Suprapubic skin (tissue), 4 donors: ENCODE data around the gene KCNG1. TPM values are rescaled to one million over a fixed set of nuclear protein-coding genes. Genes with fewer than 3 reads are reported as not detected.

Source experiments
- DNase-seq, 2 donors: peaks; one replicate each; pipeline ENCODE4 v3.0.0-alpha.2; 2019; ENCODE audit warnings: low spot score in 2 of 2
- H3K27ac ChIP-seq: fragments of 200-600 bp; sonication (generic); one replicate; pipeline ENCODE4 v1.5.1; 2019
- H3K27me3 ChIP-seq: fragments of 200-600 bp; sonication (generic); one replicate; pipeline ENCODE4 v1.5.1; 2019
- H3K36me3 ChIP-seq: fragments of 200-600 bp; sonication (generic); one replicate; pipeline ENCODE4 v1.5.1; 2019
- H3K4me1 ChIP-seq: fragments of 200-600 bp; sonication (generic); one replicate; pipeline ENCODE4 v1.5.1; 2019
- H3K4me3 ChIP-seq: fragments of 200-600 bp; sonication (generic); one replicate; pipeline ENCODE4 v1.5.1; 2019; ENCODE audit warnings: mild to moderate bottlenecking
- H3K9me3 ChIP-seq: fragments of 200-600 bp; sonication (generic); one replicate; pipeline ENCODE4 v1.5.1; 2019
- EP300 ChIP-seq: sonication (generic); formaldehyde crosslinking; IDR thresholded peaks from one replicate; pipeline ENCODE4 v1.6.1; 2017; ENCODE audit warnings: antibody characterized with exemption
- POLR2A ChIP-seq, 2 donors: fragments of 450-650 bp; IDR thresholded peaks; one replicate each; pipeline ENCODE4 v1.6.1; 2017; ENCODE audit warnings: antibody characterized with exemption in 2 of 2, mild to moderate bottlenecking in 2 of 2, moderate library complexity in 2 of 2
- POLR2AphosphoS5 ChIP-seq, 3 donors: sonication (generic); formaldehyde crosslinking; IDR thresholded peaks; one replicate each; pipeline ENCODE4 v1.6.1; 2017; ENCODE audit warnings: antibody characterized with exemption in 3 of 3
- WGBS: methylation state at CpG from one replicate; pipeline ENCODE4 v1.1.5; 2018; 5-methylcytosine and 5-hydroxymethylcytosine counted together
- total RNA-seq, 4 donors: library from RNA; depleted of rRNA; stranded (reverse); fragments of >200 nt; gene quantifications; one replicate each; pipeline ENCODE4 v1.1.0, GENCODE V29; 2016
- TF ChIP-seq, protein P1 (sequence below), 2 donors: fragments of 200-600 bp in 1 of 2; fragments of 450-650 bp in 1 of 2; sonication (generic) in 1 of 2; IDR thresholded peaks; one replicate each; pipeline ENCODE4 v1.5.1; 2016 to 2019; ENCODE audit warnings: antibody characterized with exemption in 2 of 2, mild to moderate bottlenecking in 1 of 2, moderate library complexity in 1 of 2

KCNG1 gene, protein sequence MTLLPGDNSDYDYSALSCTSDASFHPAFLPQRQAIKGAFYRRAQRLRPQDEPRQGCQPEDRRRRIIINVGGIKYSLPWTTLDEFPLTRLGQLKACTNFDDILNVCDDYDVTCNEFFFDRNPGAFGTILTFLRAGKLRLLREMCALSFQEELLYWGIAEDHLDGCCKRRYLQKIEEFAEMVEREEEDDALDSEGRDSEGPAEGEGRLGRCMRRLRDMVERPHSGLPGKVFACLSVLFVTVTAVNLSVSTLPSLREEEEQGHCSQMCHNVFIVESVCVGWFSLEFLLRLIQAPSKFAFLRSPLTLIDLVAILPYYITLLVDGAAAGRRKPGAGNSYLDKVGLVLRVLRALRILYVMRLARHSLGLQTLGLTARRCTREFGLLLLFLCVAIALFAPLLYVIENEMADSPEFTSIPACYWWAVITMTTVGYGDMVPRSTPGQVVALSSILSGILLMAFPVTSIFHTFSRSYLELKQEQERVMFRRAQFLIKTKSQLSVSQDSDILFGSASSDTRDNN
- total RNA-seq: 1 to 10 TPM in 2 of 4 donors, under 1 TPM in 2; 0.26 to 1.2 (median 1.0) TPM

DNA sequence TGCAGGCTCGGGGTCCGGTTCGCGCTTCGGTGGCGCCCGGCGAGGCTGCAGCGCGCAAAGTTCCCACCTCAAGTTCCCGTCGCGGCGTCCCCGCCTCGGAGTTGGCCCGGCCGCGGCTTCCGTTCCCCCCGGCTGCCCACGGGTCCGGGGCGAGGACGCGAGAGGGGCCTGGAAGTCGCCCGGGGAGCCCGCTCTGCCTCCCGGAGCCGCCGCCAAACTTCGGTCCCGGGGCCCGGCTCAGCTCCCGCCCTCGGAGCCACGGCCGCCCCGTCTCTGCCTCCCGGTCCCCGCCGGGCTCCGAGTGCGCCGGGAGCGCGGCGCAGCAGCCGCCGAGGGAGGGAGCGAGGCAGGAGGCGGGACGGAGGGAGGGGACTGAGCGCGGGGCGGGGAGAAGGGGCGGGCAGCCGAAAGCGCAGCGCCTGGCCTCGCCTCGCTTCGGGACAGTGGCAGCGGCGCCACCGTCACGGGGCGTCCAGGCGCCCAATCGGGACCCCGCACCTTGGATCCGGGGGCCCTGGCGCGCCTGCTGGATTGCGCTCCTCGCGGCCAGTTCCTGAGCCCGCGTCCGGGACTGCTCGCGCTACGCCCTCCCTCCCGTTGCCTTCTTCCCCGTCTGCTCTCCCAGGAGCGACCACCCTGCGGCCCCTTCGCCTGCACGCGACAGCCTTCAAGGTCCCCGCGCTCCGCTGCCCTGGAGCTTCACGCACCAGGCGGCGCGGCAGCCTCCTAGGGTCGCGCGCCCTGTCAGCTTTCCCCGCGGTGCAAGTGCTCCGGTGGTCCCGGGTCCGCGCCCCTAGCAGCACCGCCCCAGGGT, at the start of gene KCNG1:
TSS of gene KCNG1 (minus strand) at position 305 of the 814 bp plus-strand sequence. CDS start 12,769 bp downstream, outside the sequence.
- TF ChIP-seq EP300 (no peak), POLR2AphosphoS5 (IDR thresholded peaks at IDR 0.05) (no peak), POLR2A (IDR thresholded peaks at IDR 0.05) (no peak)
- TF ChIP-seq, protein P1, sequence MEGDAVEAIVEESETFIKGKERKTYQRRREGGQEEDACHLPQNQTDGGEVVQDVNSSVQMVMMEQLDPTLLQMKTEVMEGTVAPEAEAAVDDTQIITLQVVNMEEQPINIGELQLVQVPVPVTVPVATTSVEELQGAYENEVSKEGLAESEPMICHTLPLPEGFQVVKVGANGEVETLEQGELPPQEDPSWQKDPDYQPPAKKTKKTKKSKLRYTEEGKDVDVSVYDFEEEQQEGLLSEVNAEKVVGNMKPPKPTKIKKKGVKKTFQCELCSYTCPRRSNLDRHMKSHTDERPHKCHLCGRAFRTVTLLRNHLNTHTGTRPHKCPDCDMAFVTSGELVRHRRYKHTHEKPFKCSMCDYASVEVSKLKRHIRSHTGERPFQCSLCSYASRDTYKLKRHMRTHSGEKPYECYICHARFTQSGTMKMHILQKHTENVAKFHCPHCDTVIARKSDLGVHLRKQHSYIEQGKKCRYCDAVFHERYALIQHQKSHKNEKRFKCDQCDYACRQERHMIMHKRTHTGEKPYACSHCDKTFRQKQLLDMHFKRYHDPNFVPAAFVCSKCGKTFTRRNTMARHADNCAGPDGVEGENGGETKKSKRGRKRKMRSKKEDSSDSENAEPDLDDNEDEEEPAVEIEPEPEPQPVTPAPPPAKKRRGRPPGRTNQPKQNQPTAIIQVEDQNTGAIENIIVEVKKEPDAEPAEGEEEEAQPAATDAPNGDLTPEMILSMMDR (IDR thresholded peaks at IDR 0.05): no peak
- no peaks in the 10 kb centered on the region for H3K9me3 ChIP-seq
- H3K36me3 ChIP-seq: no peaks in the 10 kb centered on the region
- peak within 1 kb of the TSS; percentile 51 for H3K4me3 ChIP-seq
- H3K27ac ChIP-seq: no peak within 1 kb of the TSS
- peaks cover 19% of the 10 kb centered on the region for H3K4me1 ChIP-seq
- DNase-seq: no peak
- 2% methylated on average over 24 of the region's 108 CpGs for whole genome bisulfite sequencing
- peaks cover 67% of the 10 kb centered on the region for H3K27me3 ChIP-seq

DNA sequence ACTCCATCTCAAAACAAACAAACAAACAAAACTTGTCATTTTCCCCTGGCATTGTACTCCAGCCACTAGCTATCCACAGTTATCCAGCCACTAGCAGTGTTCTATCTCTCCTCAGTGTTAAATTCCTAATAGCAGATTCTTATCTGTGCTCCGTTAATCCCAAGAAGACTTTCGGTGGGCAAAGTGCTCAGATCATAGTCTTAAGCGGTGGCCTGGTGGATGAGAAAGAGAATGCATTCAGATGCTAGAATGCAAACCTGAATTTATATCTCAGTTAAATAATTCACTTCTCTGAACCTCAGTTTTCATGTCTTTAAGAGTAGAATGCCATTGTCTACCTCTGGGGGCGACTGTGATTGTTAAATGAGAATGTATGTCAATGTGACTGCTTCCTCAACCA, 47.7 kb upstream of the KCNG1 start:
- 82% methylated on average over 4 of the region's 4 CpGs for WGBS
- no peak overlapping the region for H3K27ac ChIP-seq
- no peak for TF ChIP-seq EP300
- no peak for TF ChIP-seq POLR2AphosphoS5 (IDR thresholded peaks at IDR 0.05)
- no peak for TF ChIP-seq POLR2A (IDR thresholded peaks at IDR 0.05)
- TF ChIP-seq, protein P1 (IDR thresholded peaks at IDR 0.05): no peak
- no peaks in the 10 kb centered on the region for H3K4me1 ChIP-seq
- no peaks in the 10 kb centered on the region for H3K9me3 ChIP-seq
- H3K4me3 ChIP-seq: no peak overlapping the region
- DNase-seq: no peak
- H3K27me3 ChIP-seq: peaks cover 68% of the 10 kb centered on the region
- no peaks in the 10 kb centered on the region for H3K36me3 ChIP-seq

DNA sequence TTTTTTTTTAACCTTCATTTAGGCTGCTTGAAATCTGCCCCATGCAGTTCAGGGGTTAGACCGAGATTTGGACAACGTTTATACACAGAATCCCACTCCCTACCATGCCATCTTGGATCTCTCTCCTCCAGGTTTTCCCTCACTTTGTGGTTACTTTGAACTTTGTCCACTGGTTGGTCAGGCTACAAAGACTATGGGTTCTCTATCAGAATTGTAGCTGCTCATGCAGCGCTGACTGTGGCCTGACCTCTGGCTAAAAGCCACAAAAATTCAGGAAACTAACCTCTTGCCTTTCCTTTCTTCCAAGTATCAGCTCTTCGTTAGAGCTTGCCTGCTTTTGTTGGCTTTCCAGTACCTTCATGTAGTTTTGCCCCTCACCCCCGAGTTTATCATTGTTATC, 44.9 kb upstream of the KCNG1 start:
- 46% methylated on average over 5 of the region's 5 CpGs for WGBS
- no peak for TF ChIP-seq EP300
- TF ChIP-seq, protein P1 (IDR thresholded peaks at IDR 0.05): no peak
- TF ChIP-seq POLR2AphosphoS5 (IDR thresholded peaks at IDR 0.05): no peak
- TF ChIP-seq POLR2A (IDR thresholded peaks at IDR 0.05): no peak
- H3K36me3 ChIP-seq: no peaks in the 10 kb centered on the region
- DNase-seq: no peak
- no peaks in the 10 kb centered on the region for H3K4me1 ChIP-seq
- H3K27ac ChIP-seq: no peak overlapping the region
- no peak overlapping the region for H3K4me3 ChIP-seq
- peaks cover 50% of the 10 kb centered on the region for H3K27me3 ChIP-seq
- no peaks in the 10 kb centered on the region for H3K9me3 ChIP-seq

DNA sequence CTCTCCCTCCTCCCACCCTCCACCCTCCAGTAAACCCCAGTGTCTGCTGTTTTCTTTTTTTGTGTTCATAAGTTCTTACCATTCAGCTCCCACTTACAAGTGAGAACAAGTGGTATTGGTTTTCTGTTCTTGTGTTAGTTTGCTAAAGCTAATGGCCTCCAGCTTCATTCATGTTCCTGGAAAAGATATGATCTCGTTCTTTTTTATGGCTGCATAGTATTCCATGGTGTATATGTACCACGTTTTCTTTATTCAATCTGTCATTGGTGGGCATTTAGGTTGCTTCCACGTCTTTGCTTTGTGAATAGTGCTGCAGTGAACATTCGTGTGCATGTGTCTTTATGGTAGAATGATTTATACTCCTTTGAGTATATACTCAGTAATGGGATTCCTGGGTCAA, 42.7 kb upstream of the KCNG1 start:
- 81% methylated on average over 4 of the region's 4 CpGs for WGBS
- TF ChIP-seq, protein P1 (IDR thresholded peaks at IDR 0.05): no peak
- TF ChIP-seq POLR2A (IDR thresholded peaks at IDR 0.05): no peak
- TF ChIP-seq EP300: no peak
- TF ChIP-seq POLR2AphosphoS5 (IDR thresholded peaks at IDR 0.05): no peak
- Histone ChIP-seq H3K4me3 (no peak overlapping the region), H3K27ac (no peak overlapping the region), H3K36me3 (no peaks in the 10 kb centered on the region), H3K27me3 (peaks cover 38% of the 10 kb centered on the region), H3K9me3 (no peaks in the 10 kb centered on the region), H3K4me1 (no peaks in the 10 kb centered on the region)
- DNase-seq: no peak

DNA sequence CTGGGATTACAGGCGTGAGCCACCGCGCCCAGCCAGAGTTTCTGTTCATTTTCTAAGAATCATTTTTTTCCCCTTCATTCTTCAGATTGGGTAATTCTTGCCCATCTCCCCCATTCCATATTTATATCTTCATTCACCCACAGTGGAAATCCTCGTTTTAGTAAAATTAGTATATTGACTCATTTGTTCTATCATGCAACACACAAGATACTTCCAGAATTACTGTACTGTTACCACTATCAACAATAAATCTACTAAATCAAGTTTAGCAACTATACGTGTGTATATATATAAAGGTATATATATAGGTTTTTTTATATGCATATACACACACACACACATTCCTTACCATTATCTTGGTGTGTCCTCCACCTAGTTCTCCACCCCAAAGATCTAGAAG, 41.2 kb upstream of the KCNG1 start:
- Histone ChIP-seq H3K4me3 (no peak overlapping the region), H3K4me1 (no peaks in the 10 kb centered on the region), H3K36me3 (no peaks in the 10 kb centered on the region), H3K27me3 (peaks cover 37% of the 10 kb centered on the region), H3K27ac (no peak overlapping the region), H3K9me3 (no peaks in the 10 kb centered on the region)
- TF ChIP-seq POLR2AphosphoS5 (IDR thresholded peaks at IDR 0.05) (no peak), EP300 (no peak), POLR2A (IDR thresholded peaks at IDR 0.05) (no peak)
- TF ChIP-seq, protein P1 (IDR thresholded peaks at IDR 0.05): no peak
- WGBS: 74% methylated on average over 5 of the region's 5 CpGs
- DNase-seq: no peak
